Smooth muscle cell of the brain vasculature (primary cell): ENCODE data around the gene FMOD.
"Not testable (repeated sequence)": the region's sequence is repeated elsewhere in the genome, so short reads cannot be mapped to it uniquely, and the experiment has no call there.

Experiments used
- DNase-seq: peaks from one replicate; pipeline ENCODE4 v3.0.0-alpha.2; 2012; ENCODE audit warnings: low read depth, low spot score

The FMOD gene

DNA sequence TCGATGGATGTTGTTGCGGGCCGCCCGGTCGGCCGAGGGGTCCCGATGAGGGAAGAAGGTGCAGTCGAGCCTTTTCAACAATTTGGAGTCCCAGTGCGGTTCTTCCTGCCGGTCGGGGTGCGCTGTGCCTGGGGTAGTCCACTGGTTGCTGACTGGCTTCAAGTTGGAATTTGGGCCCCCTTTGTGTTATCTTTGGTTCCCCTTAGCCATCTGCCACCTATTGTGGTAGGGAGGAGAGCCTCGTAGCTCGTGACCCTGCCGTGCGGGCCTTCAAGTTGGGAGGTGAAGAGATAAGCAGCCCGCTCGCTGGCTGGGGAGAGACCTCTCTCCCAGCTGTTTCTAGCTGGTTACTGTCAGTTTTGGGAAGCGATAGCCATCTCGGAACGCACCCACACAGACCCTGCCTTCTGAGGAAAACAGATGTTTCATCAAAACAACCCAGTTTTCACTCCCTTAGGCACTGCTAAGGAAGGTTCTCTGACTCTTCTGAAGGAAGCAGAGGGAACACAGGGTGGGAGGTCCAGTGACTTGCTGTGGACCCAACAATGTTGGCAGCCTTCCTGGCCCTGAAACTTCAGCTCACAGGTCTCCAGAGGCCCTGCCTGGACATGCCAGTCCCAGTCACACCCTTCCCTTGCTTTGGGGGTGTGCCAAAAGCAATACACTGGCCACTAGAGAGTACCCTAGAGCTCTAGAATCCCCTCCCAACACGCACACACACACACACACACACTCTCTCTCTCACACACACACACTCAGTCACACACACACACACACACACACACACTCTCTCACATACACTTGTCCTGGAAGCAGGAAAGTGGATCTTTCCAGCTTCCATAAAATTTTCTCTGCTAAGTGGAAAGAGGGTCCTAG is 44.6 kb downstream of the FMOD start:
- no peak for DNase-seq

DNA sequence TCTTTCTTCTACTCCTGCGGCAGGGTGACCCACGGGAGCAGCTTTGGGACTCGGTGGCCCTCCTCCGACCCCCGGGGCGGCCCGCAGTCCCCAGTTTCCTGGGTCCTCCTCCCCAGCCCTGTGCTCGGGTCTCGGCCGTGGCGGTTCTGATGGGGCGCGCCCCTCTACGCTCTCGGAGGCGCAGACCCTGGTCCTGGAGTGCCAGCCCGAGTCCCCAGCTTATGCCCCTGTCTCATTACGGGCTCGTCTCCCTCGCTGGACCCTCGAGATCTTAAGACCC is 45.2 kb downstream of the FMOD start:
- DNase-seq = no peak

DNA sequence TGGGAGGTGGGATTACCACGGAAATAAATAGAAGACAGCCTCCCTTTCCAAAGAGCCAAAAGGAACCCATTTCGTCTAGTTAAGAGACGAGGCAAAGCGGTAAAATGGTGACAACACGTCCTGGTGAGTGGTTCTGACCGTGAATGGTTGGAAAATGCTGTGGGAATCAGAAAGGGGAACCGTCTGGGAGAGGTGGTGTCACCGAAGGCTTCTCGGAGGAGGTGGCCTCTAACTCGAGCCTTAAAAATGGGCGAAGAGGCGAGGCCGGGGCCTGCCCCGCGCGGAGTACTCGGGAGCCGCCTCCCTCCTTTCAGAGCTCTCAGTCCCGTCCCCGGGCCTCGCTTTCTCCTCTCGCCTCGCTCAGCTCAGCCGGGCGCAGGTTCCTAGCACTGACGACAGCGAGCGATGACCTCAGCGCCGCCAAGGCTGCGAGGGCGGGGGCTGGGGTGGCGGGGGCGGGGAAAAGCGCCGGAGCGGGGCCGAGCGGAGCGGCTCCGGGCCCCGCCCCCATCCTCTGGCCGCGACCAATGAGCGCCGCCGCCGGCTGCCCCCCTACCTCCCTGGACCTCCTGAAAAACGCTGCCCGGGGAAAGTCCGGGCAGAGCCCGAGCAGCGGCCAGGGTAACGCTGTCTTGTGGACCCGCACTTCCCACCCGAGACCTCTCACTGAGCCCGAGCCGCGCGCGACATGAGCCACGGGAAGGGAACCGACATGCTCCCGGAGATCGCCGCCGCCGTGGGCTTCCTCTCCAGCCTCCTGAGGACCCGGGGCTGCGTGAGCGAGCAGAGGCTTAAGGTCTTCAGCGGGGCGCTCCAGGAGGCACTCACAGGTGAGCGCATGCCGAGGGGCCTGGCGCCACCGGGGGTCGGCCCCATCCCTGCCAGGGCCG is 45.8 kb downstream of the FMOD start, which contains the start of gene BTG2:
BTG2 (plus strand) TSS at position 601 of the 890 bp plus-strand sequence; CDS start at position 689, 88 bp downstream.
- DNase-seq = no peak

DNA sequence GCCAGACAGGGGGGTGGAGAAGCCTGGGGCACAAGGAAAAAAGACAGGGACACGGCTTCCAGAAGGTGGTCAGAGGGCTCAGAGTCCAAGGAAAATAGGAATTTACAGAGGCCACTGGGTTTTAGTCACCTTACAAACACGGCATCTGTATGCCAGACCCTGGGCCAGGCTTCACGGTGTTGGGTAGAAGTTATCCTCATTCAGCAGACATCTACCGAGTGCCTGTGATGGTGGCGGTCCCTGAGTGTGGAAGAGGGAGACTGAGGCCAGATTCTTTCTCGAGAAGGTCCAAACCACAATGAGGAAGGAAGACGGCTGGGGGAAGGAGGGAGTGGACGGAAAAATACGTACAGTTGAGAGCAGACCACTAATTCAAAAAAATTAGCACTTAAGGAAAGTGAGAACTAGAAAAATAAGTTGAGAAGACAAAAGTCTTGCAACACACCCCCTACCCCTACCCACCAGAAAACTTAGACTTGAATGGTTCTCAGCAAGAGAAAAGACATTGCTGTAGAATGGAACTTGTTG is 46.5 kb downstream of the FMOD start:
- DNase-seq = no peak

DNA sequence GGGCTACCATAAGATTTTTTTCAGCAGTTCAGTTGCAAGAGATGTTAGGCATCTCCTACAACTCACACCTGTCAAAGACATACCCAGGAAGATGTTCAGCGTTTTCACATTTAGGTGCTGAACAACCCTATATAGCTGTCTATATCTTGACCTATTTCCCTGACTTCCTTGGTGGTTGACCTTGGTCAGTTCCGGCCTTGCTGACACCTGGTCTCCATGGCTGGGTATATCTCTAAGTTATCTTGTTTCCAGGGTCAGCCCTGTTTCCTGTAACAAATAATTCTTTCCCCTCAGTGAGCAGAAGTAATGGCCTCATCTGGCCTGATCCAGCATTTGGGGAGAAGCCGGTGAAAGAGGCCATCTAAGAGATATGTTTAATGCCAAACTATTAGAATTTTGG is 48.0 kb downstream of the FMOD start:
- no peak for DNase-seq

DNA sequence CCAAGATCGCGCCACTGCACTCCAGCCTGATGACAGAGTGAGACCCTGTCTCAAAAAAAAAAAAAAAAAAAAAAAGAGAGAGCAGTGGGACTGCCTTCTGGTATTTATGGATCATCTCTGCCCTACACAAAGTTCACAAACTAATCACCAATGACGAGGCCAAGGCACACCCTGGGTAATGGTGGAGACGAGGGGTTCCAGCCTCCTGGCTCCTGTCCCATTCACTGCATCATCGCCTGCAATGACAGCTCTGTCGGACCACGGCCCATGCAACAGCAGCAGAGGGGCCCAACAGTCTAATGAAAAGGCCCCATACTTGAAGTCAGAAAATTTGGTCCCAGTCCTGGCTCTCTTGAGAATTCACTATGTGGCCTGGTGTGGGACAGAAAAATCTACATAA is 48.5 kb downstream of the FMOD start:
- no peak for DNase-seq

DNA sequence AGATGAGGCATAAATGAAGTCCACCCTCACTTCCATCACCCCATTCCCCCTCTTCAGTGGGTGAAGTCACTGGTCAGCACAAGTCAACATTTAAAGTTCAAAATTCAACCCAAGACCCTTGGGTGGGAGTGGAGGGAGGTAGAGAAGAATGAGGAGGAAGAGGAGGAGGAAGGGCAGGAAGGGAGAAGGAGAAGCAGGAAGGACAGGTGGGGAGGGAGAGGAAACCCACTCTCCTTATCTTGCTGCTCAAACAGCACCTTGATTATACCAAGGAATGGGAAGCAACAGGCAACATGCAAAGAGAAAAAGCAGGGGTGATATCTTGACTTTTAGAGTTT is 49.6 kb downstream of the FMOD start:
- no peak for DNase-seq

DNA sequence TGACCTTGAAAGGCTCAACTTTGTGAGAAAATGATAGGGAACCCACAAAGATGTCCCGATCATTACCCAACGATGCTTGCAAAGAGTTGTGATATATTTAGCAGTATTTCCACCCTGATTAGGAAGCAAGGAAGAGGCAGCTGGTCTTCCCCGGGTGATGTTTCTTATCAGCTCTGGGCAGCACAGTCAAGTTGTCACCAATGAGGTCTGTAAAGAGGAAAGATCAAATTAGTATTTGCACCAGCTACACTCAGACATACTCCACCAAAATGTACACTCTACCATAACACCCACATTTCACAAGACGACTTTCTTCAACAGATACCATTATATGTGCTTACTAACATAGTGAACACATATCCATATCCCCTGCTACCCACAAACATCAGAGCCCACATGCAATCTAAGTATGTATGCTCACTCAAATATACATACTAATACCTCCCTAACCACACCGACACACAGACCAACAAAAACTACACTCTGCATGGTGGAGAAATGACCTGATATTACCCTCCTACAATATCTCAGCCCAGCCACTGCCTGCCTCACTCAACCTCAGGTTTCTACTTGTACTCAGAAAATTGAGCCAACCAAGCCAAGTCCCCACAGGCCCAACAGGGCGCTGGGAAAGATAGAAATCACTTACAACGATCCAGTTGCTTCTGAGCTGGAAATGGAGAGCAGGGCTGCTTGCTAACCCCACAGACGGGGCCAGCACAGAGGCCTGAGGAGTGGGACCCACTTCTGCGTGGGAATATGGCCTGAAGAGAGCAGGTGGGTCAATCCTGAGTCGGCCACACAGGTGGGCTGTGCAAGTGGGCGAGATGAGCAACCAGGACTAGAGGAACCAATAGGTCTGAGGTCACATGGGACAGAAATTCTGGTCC is 50.2 kb downstream of the FMOD start:
- no peak for DNase-seq

DNA sequence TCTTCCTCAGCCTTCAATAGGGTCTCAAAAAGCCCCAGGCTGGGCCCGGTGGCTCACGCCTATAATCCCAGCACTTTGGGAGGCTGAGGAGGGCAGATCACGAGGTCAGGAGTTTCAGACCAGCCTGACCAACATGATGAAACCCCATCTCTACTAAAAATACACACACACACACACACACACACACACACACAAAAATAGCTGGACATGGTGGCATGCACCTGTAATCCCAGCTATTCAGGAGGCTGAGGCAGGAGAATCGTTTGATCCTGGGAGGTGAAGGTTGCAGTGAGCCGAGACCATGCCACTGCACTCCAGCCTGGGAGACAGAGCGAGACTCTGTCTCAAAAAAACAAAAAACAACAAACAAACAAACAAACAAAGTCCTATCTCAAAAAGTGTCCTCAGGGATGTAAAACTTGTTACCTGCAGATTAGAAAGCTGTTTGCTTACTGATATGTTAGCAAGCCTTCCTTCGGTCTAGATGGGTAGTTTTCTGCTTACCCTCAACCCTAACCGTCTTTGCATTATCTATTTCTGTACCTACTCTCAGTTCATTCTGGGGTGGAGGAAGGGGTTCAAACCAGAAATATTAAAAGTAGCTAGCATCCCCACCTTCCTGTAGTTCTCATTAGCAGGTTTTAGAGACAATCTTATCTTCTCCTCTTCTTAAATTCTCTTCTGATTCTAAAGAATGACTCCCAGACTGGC is 51.0 kb downstream of the FMOD start:
- DNase-seq = not testable (repeated sequence)

DNA sequence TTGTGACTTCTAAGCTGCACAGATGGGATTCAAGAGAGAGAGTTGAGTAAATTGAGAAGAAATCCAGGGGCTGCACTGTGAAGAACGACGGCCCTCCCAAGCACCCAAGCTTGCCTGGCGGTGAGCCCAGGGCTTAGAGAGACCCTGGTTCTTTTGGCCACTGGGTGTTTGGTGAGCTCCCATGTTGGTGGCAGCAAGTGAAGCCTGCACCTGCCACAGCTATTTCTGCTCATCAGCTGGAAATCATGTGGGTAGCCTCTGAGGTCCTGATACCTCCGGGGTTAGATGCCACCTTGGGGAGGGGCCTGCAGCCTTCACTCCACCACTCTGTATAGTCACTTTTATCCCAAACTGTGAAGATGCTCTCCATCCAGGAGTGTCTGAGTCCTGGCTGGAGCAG is 51.8 kb downstream of the FMOD start:
- no peak for DNase-seq

DNA sequence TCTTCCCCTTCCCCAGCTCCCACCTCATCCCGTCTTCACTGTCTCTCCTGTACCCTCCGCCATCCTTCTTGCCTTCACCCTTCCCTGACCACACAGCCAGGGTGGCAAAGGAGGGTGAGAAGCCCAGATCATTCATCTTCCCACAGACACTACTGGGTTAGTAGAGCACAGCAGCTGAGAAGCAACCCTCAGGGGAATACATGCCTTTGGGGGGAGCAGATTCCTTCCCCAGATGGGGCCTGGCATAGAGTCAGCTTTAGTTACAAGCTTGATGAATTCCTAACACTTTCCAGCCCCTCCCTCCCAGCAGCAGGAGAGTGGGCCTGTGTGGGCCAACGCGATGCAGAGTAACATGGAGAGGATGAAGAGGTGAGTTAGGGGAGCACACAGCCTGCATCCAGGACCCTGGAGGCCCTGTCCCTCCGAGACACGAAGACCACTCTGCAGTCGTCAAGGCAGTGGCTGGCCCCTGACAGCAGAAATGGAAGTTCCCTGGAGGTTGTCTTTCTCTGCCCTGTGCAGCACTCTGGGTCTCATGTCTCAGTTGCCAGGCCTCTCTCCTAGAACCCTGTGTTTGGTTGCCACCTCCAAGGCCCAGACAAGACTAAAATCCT is 54.4 kb downstream of the FMOD start:
- DNase-seq = no peak

DNA sequence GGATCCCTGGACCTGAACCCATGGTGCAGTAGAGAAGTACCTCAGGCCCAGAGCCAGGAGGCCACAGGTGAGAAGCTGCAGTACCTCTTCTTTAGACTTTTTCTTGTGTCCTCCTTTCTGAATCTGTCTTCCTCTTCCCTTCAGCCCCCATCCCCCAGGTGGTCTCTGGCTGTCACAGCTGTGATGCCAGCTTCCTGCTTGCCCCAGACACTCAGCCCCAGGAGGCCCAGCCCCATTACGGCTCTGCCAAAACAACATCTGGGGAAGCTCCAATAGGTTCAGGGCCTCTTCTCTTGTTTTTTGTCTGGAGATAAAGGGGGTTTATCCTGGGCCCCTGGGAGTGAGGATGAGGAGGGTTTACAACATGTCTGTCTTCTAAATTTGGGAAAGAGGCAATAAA is 55.1 kb downstream of the FMOD start:
- DNase-seq = no peak

DNA sequence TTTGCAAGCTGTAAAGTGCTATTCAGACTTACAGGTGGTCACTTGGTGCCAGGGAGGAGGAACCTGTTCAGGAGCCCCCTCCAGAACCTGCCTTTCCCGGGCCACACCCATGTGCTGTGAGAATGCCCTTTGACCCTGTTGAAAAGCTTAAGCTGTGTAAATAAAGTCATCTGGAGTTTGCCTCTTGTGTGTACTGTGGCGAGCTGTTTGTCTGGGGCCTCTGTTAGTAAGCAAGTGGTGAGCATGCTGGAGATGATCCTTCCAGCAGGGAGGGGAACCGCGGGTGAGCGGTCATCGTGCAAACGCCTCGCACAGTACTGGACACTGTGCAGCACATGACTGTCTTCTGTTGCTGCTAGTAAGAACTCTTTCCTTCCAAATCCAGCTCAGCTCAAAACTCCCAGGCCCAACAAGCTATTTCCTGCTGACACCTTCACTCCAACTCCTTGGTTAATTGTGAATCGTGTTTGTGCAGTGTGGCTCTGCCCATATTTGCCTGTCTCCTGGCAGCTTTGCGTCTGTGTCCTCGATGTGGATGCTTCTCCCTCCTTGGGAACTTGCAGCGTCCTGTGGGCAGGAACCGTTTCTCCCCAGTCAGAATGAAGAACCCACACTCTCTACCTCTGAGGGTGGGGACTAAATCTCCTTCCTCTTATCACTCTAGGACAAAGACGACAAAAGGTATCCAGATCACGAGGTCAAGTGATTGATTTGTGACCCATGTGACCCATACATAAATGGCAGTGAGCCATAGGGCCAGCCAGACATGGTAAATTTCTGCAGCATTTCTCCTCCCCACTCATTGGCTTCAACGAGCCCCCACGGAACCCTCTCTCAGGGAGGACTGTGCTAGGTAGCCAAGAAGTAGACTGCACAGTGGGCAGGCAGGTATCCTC is 59.5 kb downstream of the FMOD start:
- DNase-seq = no peak
